M059J (cell line): ENCODE measurements around the gene TLR2. TPM values are rescaled to one million over a fixed set of nuclear protein-coding genes. Genes with fewer than 3 reads are reported as not detected.

ENCODE experiments used
- DNase-seq: peaks from one replicate; pipeline ENCODE4 v3.0.0-alpha.2; 2012; ENCODE audit warnings: low read depth
- total RNA-seq: library from RNA; depleted of rRNA; stranded (reverse); fragments of >200 nt; shearing (Covaris generic); gene quantifications from 2 replicates; pipeline ENCODE4 v1.2.3, GENCODE V29; 2014; rRNA removed

TLR2 gene
- 4.8 and 6.3 TPM in 2 replicates for total RNA-seq

- DNase-seq: peak; percentile 43
These were observed at the start of gene TLR2 for GRCh38 chr4:153684182-153684970. TSS of gene TLR2 (plus strand) at chr4:153684280. CDS start at chr4:153702908, 18,628 bp downstream.

DNA sequence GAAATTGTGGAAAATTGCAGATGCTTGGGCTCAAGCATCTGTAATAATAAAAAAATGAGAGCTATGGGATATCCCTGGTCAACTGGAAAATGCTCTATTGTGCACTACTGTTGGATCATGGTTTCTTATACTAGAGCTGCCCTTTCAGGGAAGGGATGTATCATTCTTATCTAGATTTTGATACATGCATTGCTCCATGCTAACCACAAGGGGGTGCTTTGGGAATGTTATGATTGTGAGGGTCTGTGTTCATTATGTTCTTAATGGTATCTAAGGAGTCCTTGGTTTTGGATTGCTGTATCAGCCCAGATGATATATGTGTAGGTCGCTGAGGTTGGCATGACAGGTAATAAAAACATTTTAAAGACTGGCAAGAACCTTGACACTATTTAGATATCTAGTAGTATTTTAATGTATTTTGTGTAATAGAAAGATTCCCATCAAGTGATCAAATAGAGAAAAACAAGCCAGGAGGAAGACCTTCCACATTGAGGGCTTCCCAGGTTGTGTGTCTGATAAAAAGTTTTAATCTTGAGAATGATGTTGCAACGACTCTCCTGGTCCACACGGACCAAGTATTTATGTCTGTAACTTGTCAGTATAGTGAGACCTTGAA is 49.2 kb upstream of the TLR2 start:
- DNase-seq: peak; percentile 23

- no peak for DNase-seq
These were observed 48.2 kb upstream of the TLR2 start for GRCh38 chr4:153635846-153636245.

GRCh38 chr4:153637201-153637600 is 46.9 kb upstream of the TLR2 start:
- no peak for DNase-seq

- no peak for DNase-seq
These were observed 46.1 kb upstream of the TLR2 start for GRCh38 chr4:153638011-153638410.

DNA sequence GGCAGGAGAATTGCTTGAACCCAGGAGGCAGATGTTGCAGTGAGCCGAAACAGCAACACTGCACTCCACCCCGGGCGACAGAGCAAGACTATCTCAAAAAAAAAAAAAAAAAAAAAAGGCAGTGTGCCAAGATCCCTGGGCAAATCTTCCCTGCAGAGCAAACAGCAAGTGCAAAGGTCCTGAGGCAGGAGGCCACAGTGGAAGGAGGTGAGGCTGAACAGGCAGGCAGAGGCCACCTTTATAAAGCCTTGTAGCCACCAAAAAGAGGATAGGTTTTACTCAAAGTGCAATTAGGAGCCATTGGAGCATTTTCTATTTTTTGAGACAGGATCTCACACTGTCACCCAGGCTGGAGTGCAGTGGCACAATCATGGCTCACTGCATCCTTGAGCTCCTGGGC is 45.1 kb upstream of the TLR2 start:
- DNase-seq: no peak

DNA sequence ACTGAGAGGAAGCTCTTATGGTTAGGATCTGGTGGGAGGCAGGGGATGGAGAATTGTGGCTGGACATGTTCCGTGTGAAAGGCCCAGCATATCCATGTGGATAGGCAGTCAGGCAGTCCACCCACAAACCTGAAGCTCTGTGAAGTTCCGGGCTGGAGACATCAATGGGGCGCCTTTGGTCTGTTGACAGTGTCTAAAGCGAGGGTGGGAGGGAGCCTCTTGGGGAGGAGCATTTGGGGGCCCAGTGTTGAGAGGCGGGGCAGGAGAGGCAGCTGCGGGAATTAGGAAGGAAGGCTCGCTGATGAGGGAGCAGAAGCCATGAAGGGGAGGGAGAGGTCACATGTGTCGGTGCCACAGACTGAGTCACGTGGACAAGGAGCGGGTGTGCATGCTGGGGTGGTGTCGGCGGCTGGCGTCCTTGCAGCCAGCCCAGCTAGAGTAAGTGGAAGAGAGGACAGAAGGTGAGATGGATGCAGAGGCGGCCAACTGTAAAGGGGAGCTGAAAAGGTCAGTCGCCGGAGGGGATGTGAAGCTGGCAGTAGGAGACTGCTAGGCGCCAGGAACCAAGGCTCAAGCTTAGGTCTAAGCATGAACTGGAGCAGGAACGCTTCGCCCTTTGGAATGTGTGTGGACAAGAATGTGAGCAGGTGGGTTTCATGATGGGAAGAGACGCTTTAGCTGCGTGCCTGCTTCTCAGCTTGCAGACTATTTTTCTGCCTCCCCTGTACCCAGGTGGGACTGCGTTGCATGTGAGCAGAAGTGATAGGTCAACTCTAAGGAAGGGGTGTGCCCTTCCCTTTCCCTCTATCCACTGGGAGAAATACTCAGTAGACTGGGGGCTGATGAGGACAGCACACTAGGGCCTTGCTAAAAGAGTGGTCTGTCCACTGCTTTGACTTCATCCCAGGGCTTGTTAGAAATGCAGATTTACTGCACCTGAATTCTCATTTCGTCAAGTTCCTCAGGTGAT is 44.0 kb upstream of the TLR2 start:
- DNase-seq: no peak

GRCh38 chr4:153641532-153641931 is 42.5 kb upstream of the TLR2 start:
- DNase-seq: no peak

- peak; percentile 66 for DNase-seq
These were observed 40.4 kb upstream of the TLR2 start for GRCh38 chr4:153643406-153644383.

- DNase-seq: no peak
These were observed 38.9 kb upstream of the TLR2 start for GRCh38 chr4:153645183-153645582.

GRCh38 chr4:153646261-153646660 is 37.8 kb upstream of the TLR2 start:
- no peak for DNase-seq

DNA sequence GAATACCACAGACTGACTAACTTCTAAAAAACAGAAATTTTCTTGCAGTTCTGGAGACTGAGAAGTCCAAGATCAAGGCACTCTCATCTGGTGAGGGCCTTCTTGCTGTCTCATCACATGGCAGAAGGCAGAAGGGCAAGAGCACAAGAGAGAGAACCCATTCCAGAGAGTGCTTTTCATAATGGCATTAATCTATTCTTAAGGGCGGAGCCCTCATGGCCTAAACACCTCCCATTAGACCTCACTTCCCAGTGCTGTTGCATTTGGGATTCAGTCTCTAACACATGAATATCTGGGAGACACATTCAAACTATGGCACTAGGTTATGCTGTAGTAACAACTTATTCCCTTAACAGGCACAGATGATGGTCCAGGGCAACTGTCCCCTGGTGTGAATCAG is 37.1 kb upstream of the TLR2 start:
- no peak for DNase-seq

DNA sequence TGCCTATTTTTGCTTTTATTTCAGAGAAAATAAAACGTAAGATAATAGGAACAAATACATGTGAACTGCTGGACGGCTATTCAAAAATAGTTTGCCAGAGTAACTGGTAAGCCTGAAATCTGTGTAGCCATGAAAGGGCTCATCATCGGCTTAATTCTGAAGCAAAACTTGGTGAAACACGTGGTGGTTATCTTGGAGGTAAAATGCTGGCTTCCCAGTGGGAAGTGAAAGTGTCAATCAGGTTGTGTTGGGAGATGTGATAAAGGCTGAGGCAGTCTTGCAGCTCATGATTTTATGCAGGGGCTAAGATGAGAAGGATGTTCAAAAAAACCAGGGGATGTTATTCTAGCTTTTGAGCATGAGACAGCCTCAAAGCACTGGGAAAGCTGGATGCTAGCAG is 36.1 kb upstream of the TLR2 start:
- no peak for DNase-seq

- DNase-seq: peak; percentile 27
These were observed 34.5 kb upstream of the TLR2 start for GRCh38 chr4:153649572-153649991.

DNA sequence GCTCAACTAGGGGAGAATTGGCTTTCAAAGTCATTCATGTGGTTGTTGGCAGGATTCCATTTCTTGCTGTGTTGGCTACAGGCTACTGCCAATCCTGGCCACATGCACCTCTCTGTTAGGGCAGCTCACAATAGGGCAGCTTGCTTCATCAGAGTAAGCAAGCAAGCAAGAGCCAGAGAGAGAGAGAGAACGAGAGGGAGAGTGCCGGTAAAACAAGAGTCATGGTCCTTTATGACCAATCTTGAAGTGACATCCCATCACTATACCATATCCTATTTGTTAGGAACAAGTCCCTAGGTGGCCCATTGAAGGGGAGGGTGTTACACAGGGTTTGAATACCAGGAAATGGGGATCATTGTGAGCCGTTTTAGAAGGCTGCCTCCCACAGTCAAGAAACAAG is 33.0 kb upstream of the TLR2 start:
- DNase-seq: peak; percentile 12

GRCh38 chr4:153651587-153651986 is 32.5 kb upstream of the TLR2 start:
- no peak for DNase-seq

GRCh38 chr4:153652051-153652784 is 31.9 kb upstream of the TLR2 start:
- DNase-seq: peak; percentile 73

DNA sequence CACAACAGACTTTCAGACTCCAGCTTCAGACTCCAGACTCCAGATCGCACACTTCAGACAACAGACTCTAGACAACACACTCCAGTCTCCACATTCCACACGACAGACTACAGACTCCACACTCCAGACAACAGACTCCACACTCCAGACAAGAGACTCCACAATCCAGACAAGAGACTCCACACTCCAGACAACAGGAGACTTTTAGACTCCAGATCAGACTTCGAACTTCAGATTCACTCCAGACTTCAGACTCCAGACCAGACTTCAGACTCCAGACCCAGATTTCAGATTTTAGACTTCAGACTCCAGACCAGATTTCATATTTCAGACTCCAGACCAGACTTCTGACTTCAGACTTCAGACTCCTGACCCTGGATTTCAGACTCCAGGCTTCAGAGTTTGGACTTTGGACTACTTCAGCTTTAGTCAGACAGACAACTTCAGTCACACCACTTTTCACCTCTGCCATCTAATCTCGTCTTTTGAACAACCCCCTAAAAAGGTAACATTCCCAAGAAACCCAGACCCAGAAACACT is 29.0 kb upstream of the TLR2 start:
- no peak for DNase-seq

GRCh38 chr4:153655928-153656327 is 28.2 kb upstream of the TLR2 start:
- DNase-seq: no peak
